Epithelial cell of proximal tubule (primary cell): Measurements from ENCODE around the gene PPP2R2D. TPM values are rescaled to one million over a fixed set of nuclear protein-coding genes. Genes with fewer than 3 reads are reported as not detected.

Source experiments
- DNase-seq: peaks from one replicate; pipeline ENCODE4 v3.0.0-alpha.2; 2011; ENCODE audit warnings: low read depth
- H3K4me3 ChIP-seq: 2 replicates; pipeline ENCODE4 v1.5.1; 2011; ENCODE audit warnings: low read depth, mild to moderate bottlenecking, low read length
- CTCF ChIP-seq: conservative IDR thresholded peaks from 2 replicates; pipeline ENCODE4 v1.5.1; 2012; ENCODE audit warnings: low read depth, mild to moderate bottlenecking, low read length
- total RNA-seq: library from RNA; depleted of rRNA; stranded (reverse); fragments of >200 nt; gene quantifications from 2 replicates; pipeline ENCODE4 v1.2.3, GENCODE V29; 2015

Gene PPP2R2D
- total RNA-seq, 1 donor from 2014 or later, result 28.6 TPM

- DNase-seq, result no peak
- no peak for TF ChIP-seq CTCF
- no peak overlapping the region for H3K4me3 ChIP-seq
Measured at GRCh38 chr10:131944412-131944811, 43.6 kb downstream of the PPP2R2D start.

- DNase-seq, result no peak
- TF ChIP-seq CTCF, result no peak
Measured at GRCh38 chr10:131944976-131945695, 44.3 kb downstream of the PPP2R2D start.

GRCh38 chr10:131946321-131946751 lies 45.5 kb downstream of the PPP2R2D start:
- DNase-seq, result no peak
- H3K4me3 ChIP-seq, result no peak overlapping the region
- no peak for TF ChIP-seq CTCF

More at GRCh38 chr10:131944976-131945695, 44.3 kb downstream of the PPP2R2D start:
- H3K4me3 ChIP-seq, result no peak overlapping the region

GRCh38 chr10:131946880-131947279 lies 46.1 kb downstream of the PPP2R2D start:
- DNase-seq, result no peak
- no peak overlapping the region for H3K4me3 ChIP-seq
- TF ChIP-seq CTCF, result no peak

GRCh38 chr10:131947631-131948347 lies 47.0 kb downstream of the PPP2R2D start:
- no peak for DNase-seq
- TF ChIP-seq CTCF, result no peak
- H3K4me3 ChIP-seq, result no peak overlapping the region

- TF ChIP-seq CTCF, result no peak
- DNase-seq, result no peak
- no peak overlapping the region for H3K4me3 ChIP-seq
Measured at GRCh38 chr10:131948501-131948900, 47.7 kb downstream of the PPP2R2D start.
